Measurements from ENCODE around the gene SCIN.

DNA sequence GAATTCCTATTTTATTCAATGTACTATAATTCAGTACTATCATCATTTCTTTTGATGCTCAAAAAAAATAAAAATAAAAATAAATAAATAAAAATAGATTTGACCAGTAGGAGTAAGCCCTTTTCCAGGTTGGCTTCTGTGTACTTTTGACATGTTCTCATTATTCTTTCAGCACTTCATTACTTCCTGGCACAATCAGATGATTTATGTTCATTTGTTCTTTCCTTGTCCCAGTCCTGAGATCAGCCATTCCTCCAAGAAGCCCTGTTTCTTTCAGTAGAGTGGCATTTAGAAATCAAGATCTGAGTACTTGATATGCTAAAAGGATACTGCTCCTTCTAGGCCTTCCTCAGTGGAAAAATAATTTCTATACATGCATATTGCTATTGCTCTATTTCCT lies 137.8 kb downstream of the SCIN start:
- TF ChIP-seq POLR2AphosphoS5 (IDR thresholded peaks at IDR 0.05): no peak
- TF ChIP-seq, protein P1, sequence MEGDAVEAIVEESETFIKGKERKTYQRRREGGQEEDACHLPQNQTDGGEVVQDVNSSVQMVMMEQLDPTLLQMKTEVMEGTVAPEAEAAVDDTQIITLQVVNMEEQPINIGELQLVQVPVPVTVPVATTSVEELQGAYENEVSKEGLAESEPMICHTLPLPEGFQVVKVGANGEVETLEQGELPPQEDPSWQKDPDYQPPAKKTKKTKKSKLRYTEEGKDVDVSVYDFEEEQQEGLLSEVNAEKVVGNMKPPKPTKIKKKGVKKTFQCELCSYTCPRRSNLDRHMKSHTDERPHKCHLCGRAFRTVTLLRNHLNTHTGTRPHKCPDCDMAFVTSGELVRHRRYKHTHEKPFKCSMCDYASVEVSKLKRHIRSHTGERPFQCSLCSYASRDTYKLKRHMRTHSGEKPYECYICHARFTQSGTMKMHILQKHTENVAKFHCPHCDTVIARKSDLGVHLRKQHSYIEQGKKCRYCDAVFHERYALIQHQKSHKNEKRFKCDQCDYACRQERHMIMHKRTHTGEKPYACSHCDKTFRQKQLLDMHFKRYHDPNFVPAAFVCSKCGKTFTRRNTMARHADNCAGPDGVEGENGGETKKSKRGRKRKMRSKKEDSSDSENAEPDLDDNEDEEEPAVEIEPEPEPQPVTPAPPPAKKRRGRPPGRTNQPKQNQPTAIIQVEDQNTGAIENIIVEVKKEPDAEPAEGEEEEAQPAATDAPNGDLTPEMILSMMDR (IDR thresholded peaks at IDR 0.05; ENCODE audit: poor library complexity, severe bottlenecking): no peak
- no peak for TF ChIP-seq RAD21 (conservative IDR thresholded peaks at IDR 0.05)
- no peak for TF ChIP-seq EZH2 (IDR thresholded peaks at IDR 0.05; ENCODE audit: borderline replicate concordance, insufficient read depth, low read length, poor library complexity, severe bottlenecking)
- no peak for TF ChIP-seq SMC3 (conservative IDR thresholded peaks at IDR 0.05; ENCODE audit: poor library complexity)
- TF ChIP-seq REST (IDR thresholded peaks at IDR 0.05; ENCODE audit: borderline replicate concordance): no peak

All from neural cell (in vitro differentiated cells).